H9 (cell line): Measurements from ENCODE around the gene TMEM145. TPM values are rescaled to one million over a fixed set of nuclear protein-coding genes. Genes with fewer than 3 reads are reported as not detected.
A peak's percentile ranks its signal among the peaks of the same experiment; 100 is the strongest.

ENCODE experiments used
- DNase-seq: peaks from one replicate; pipeline ENCODE4 v3.0.0-alpha.2; 2017
- H2AFZ ChIP-seq: one replicate; pipeline ENCODE4 v1.6.1; 2013; ENCODE audit warnings: mild to moderate bottlenecking, low read length, control low read depth, moderate library complexity
- H2AK5ac ChIP-seq: 2 replicates; pipeline ENCODE4 v1.6.1; 2013; ENCODE audit warnings: low read length, control low read depth, mixed read lengths; ENCODE audit not compliant: insufficient read length
- H2BK120ac ChIP-seq: one replicate; pipeline ENCODE4 v1.6.1; 2013; ENCODE audit warnings: low read depth, mild to moderate bottlenecking, low read length, control low read depth, inconsistent platforms; ENCODE audit not compliant: poor library complexity, severe bottlenecking
- H2BK12ac ChIP-seq: 2 replicates; pipeline ENCODE4 v1.6.1; 2013; ENCODE audit warnings: low read length, control low read depth, mixed read lengths, low read depth; ENCODE audit not compliant: insufficient read length
- H2BK15ac ChIP-seq: 2 replicates; pipeline ENCODE4 v1.6.1; 2013; ENCODE audit warnings: low read depth, low read length, control low read depth
- H2BK20ac ChIP-seq: one replicate; pipeline ENCODE4 v1.6.1; 2013; ENCODE audit warnings: low read depth, mild to moderate bottlenecking, low read length, control low read depth, inconsistent platforms; ENCODE audit not compliant: poor library complexity, severe bottlenecking
- H2BK5ac ChIP-seq: 2 replicates; pipeline ENCODE4 v1.6.1; 2013; ENCODE audit warnings: low read length, control low read depth, mixed read lengths; ENCODE audit not compliant: insufficient read length
- H3K14ac ChIP-seq: 2 replicates; pipeline ENCODE4 v1.6.1; 2013; ENCODE audit warnings: low read length, control low read depth; ENCODE audit not compliant: insufficient read depth
- H3K18ac ChIP-seq: 2 replicates; pipeline ENCODE4 v1.6.1; 2013; ENCODE audit warnings: low read depth, mild to moderate bottlenecking, mixed read lengths, low read length, control low read depth; ENCODE audit not compliant: insufficient read length
- H3K23ac ChIP-seq: 2 replicates; pipeline ENCODE4 v1.6.1; 2013; ENCODE audit warnings: low read length, control low read depth, mixed read lengths, low read depth; ENCODE audit not compliant: insufficient read length
- H3K23me2 ChIP-seq: 2 replicates; pipeline ENCODE4 v1.6.1; 2013; ENCODE audit warnings: low read depth, mild to moderate bottlenecking, mixed read lengths, low read length, control low read depth; ENCODE audit not compliant: insufficient read length, poor library complexity, severe bottlenecking
- H3K27ac ChIP-seq: 2 replicates; pipeline ENCODE4 v1.5.1; 2013; ENCODE audit warnings: low read length, control low read depth, mixed read lengths, low read depth; ENCODE audit not compliant: insufficient read length
- H3K27me3 ChIP-seq: 2 replicates; pipeline ENCODE4 v1.6.1; 2013; ENCODE audit warnings: low read length, control low read depth, inconsistent platforms; ENCODE audit not compliant: insufficient read depth
- H3K4ac ChIP-seq: 2 replicates; pipeline ENCODE4 v1.6.1; 2013; ENCODE audit warnings: low read depth, mild to moderate bottlenecking, control low read depth, inconsistent platforms, low read length, moderate library complexity
- H3K4me1 ChIP-seq: 2 replicates; pipeline ENCODE4 v1.6.1; 2013; ENCODE audit warnings: low read length, control low read depth, inconsistent platforms; ENCODE audit not compliant: insufficient read depth
- H3K4me2 ChIP-seq: 2 replicates; pipeline ENCODE4 v1.6.1; 2013; ENCODE audit warnings: low read length, control low read depth, mixed read lengths; ENCODE audit not compliant: insufficient read length, insufficient read depth
- H3K56ac ChIP-seq: 2 replicates; pipeline ENCODE4 v1.6.1; 2013; ENCODE audit warnings: low read depth, mild to moderate bottlenecking, mixed read lengths, low read length, control low read depth; ENCODE audit not compliant: insufficient read length
- H3K79me1 ChIP-seq: 2 replicates; pipeline ENCODE4 v1.6.1; 2013; ENCODE audit warnings: low read depth, mild to moderate bottlenecking, moderate library complexity, low read length, control low read depth, inconsistent platforms; ENCODE audit not compliant: insufficient read depth, poor library complexity, severe bottlenecking
- H3K79me2 ChIP-seq: 2 replicates; pipeline ENCODE4 v1.6.1; 2013; ENCODE audit warnings: low read length, control low read depth, inconsistent platforms; ENCODE audit not compliant: insufficient read depth
- H3K9ac ChIP-seq: 2 replicates; pipeline ENCODE4 v1.6.1; 2013; ENCODE audit warnings: low read length, control low read depth, mixed read lengths; ENCODE audit not compliant: insufficient read length; ENCODE audit errors: extremely low read depth
- H3K9me3 ChIP-seq: one replicate; pipeline ENCODE4 v1.6.1; 2013; ENCODE audit warnings: low read depth, low read length, inconsistent platforms; ENCODE audit not compliant: control insufficient read depth
- H3T11ph ChIP-seq: one replicate; pipeline ENCODE4 v1.6.1; 2013; ENCODE audit warnings: mild to moderate bottlenecking, low read length, control low read depth, inconsistent platforms
- H4K20me1 ChIP-seq: one replicate; pipeline ENCODE4 v1.6.1; 2013; ENCODE audit not compliant: control insufficient read depth, insufficient read length, insufficient read depth
- H4K5ac ChIP-seq: 2 replicates; pipeline ENCODE4 v1.6.1; 2013; ENCODE audit warnings: low read depth, mild to moderate bottlenecking, mixed read lengths, low read length, control low read depth; ENCODE audit not compliant: insufficient read length
- H4K8ac ChIP-seq: replicated peaks from 2 replicates; pipeline ENCODE4 v1.6.1; 2013; ENCODE audit warnings: low read length, control low read depth, mixed read lengths, low read depth; ENCODE audit not compliant: insufficient read length
- H4K91ac ChIP-seq: 2 replicates; pipeline ENCODE4 v1.6.1; 2013; ENCODE audit warnings: low read depth, mild to moderate bottlenecking, moderate library complexity, mixed read lengths, low read length, control low read depth; ENCODE audit not compliant: insufficient read length
- H3K27ac Mint-ChIP-seq, 3 experiments: 2 replicates in 2 of 3; 3 replicates in 1 of 3; pipeline ENCODE4 v1.8.0; 2020 to 2021; ENCODE audit warnings: mixed read lengths in 3 of 3, mild to moderate bottlenecking in 1 of 3, moderate library complexity in 1 of 3
- H3K27me3 Mint-ChIP-seq: 2 replicates; pipeline ENCODE4 v1.8.0; 2021; ENCODE audit warnings: low read depth, mild to moderate bottlenecking, moderate library complexity, mixed read lengths
- H3K36me3 Mint-ChIP-seq, 3 experiments: 2 replicates in 2 of 3; 3 replicates in 1 of 3; pipeline ENCODE4 v1.8.0; 2020 to 2021; ENCODE audit warnings: low read depth in 3 of 3, mixed read lengths in 3 of 3; ENCODE audit not compliant: insufficient read depth in 1 of 3
- H3K4me1 Mint-ChIP-seq, 2 experiments: 2 replicates each; pipeline ENCODE4 v1.8.0; 2020; ENCODE audit warnings: mixed read lengths in 2 of 2
- H3K4me3 Mint-ChIP-seq, 2 experiments: 2 replicates in 1 of 2; 3 replicates in 1 of 2; pipeline ENCODE4 v1.8.0; 2020 to 2021; ENCODE audit warnings: mild to moderate bottlenecking in 2 of 2, mixed read lengths in 2 of 2, moderate library complexity in 1 of 2
- H3K9me3 Mint-ChIP-seq, 2 experiments: 2 replicates in 1 of 2; 3 replicates in 1 of 2; pipeline ENCODE4 v1.8.0; 2020; ENCODE audit warnings: mild to moderate bottlenecking in 2 of 2, mixed read lengths in 2 of 2, moderate library complexity in 1 of 2
- CTCF ChIP-seq: fragments of 200-600 bp; sonication (generic); conservative IDR thresholded peaks from 3 replicates; pipeline ENCODE4 v1.8.0; 2021; ENCODE audit warnings: antibody characterized with exemption, mild to moderate bottlenecking
- WGBS: extraction: QIAGEN DNeasy Blood & Tissue Kit; methylation state at CpG from one replicate; pipeline ENCODE4 v1.1.7; 2013; ENCODE audit warnings: missing lambda C conversion rate, low lambda C conversion rate, mixed read lengths; ENCODE audit not compliant: insufficient read length; ENCODE audit errors: extremely low coverage; 5-methylcytosine and 5-hydroxymethylcytosine counted together
- total RNA-seq: library from RNA; stranded (reverse); gene quantifications from 2 replicates; pipeline ENCODE4 v1.2.1, GENCODE V29; 2021

Gene TMEM145
- total RNA-seq, 1 experiment from 2014 or later: 4.5 TPM

- Histone ChIP-seq H2BK120ac (peak within 1 kb of the TSS; percentile 89), H4K91ac (no peak within 1 kb of the TSS), H4K8ac (no peak within 1 kb of the TSS), H3T11ph (peak within 1 kb of the TSS; percentile 61), H2BK15ac (no peak within 1 kb of the TSS), H3K9ac (peak within 1 kb of the TSS; percentile 84), H3K23me2 (peaks cover 9% of the 10 kb centered on the region), H3K79me2 (no peaks in the 10 kb centered on the region), H3K56ac (no peak within 1 kb of the TSS), H2BK12ac (no peak within 1 kb of the TSS), H4K20me1 (no peaks in the 10 kb centered on the region), H3K27me3 (no peaks in the 10 kb centered on the region), H2AK5ac (no peak within 1 kb of the TSS), H3K4ac (no peak within 1 kb of the TSS; the same call in 1 of the 2 replicates), H3K9me3 (no peaks in the 10 kb centered on the region), H4K5ac (no peak within 1 kb of the TSS), H3K4me2 (peak within 1 kb of the TSS; percentile 94), H3K79me1 (no peaks in the 10 kb centered on the region), H3K23ac (no peak within 1 kb of the TSS), H3K27ac (no peak within 1 kb of the TSS), H3K4me1 (no peaks in the 10 kb centered on the region; the same call in 1 of the 2 replicates), H3K14ac (peak within 1 kb of the TSS; percentile 99), H2BK5ac (peak within 1 kb of the TSS; percentile 68), H2BK20ac (no peak within 1 kb of the TSS), H2AFZ (no peak within 1 kb of the TSS), H3K18ac (peak within 1 kb of the TSS; percentile 98)
- Mint-ChIP-seq H3K4me3 (no peak within 1 kb of the TSS; a peak in 2 of 5 replicates), H3K27ac (peak within 1 kb of the TSS in 1 of 3 experiments; percentile 60; a peak in 2 of 7 replicates), H3K36me3 (peaks cover 4 to 10% (median 8%) of the 10 kb centered on the region in 3 experiments; a peak in 6 of 7 replicates), H3K9me3 (no peaks in the 10 kb centered on the region; a peak in 1 of 5 replicates), H3K27me3 (peaks cover 3% of the 10 kb centered on the region), H3K4me1 (peaks cover 20 to 25% of the 10 kb centered on the region in 2 experiments)
- no peak for TF ChIP-seq CTCF
- DNase-seq: peak; percentile 100
- no CpG with 5 or more reads among the region's 52 CpGs for WGBS
Observed at GRCh38 chr19:42268704-42269477, 44.2 kb upstream of the TMEM145 start, which contains the start of gene CIC. Gene CIC, plus strand, starts transcription at chr19:42269252. Its CDS starts 2,532 bp downstream, at chr19:42271784.
